Measurements from ENCODE around the gene MEGF6.

Gene MEGF6

DNA sequence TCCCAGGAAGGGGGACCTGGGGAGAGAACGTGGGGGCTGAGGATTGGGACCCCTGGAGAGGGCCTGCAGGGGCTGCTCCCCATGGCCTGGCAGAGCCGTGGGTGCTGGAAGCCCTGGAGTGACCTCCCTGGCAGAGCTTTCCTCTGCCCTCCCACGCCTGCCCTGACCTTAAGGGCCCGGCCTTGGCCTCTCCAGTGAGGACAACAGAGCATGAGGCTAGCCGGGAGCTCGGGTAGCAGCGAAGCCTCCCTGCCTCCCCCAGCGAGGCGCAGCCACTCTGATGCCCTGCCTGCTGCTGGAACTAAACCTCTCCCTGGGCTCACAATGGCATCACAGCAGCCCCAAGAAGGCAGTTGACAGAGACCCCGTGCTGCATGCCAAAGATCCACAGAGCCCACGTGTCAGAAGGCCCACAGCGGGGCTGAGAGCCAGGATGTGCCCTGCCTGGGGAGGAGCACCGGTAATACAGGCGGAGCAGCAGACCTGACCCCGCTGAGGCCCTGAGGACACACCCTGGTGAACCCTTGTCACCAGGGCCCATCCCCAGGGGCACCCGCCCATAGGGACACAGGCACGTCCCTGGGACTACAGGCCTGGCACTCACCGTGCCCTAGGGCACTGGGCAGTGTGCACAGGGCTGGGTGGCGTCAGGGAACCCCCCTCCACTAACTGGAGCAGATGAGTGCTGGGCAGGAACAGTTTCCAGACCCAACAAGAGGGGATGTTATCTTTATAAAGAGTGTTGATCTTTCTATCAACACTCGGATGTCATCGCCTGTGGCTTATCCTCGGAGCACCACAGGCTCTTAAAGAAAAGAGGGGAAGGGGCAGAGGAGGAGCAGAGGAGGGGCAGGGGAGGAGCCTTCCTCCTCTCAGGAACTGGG lies 108.4 kb downstream of the MEGF6 start:
- no peak overlapping the region for H3K27ac ChIP-seq (ENCODE audit: low read length, poor library complexity, severe bottlenecking)
- H4K91ac ChIP-seq (ENCODE audit: low read length) = no peak overlapping the region
- no peak overlapping the region for H3K14ac ChIP-seq (ENCODE audit: low read length in 2 of 2)
- WGBS = 80% methylated on average over 22 of the region's 22 CpGs
- no peak overlapping the region for H2AK5ac ChIP-seq (ENCODE audit: low read length, severe bottlenecking)
- H3K4me2 ChIP-seq (ENCODE audit: low read length, poor library complexity, severe bottlenecking) = no peak overlapping the region
- H3K27me3 ChIP-seq (ENCODE audit: control insufficient read depth in 1 of 2, insufficient read depth in 1 of 2, low read length in 2 of 2) = peaks cover 0 to 32% of the 10 kb centered on the region in 2 experiments
- H3K18ac ChIP-seq (ENCODE audit: low read depth in 1 of 2, low read length in 2 of 2) = no peak overlapping the region
- H2BK12ac ChIP-seq (ENCODE audit: low read length in 2 of 2) = no peak overlapping the region
- no peak overlapping the region for H3K23ac ChIP-seq (ENCODE audit: low read length in 2 of 2)
- no peaks in the 10 kb centered on the region for H3K79me1 ChIP-seq (replicated peaks; ENCODE audit: low read length, poor library complexity, severe bottlenecking)
- DNase-seq = no peak
- no peak overlapping the region for H2BK15ac ChIP-seq (ENCODE audit: low read depth, poor library complexity, severe bottlenecking)
- H3K9me3 ChIP-seq (ENCODE audit: control insufficient read depth, low read length) = no peaks in the 10 kb centered on the region
- H3K36me3 ChIP-seq (ENCODE audit: control insufficient read depth in 1 of 2, insufficient read depth in 2 of 2, low read depth in 1 of 2, low read length in 2 of 2) = peaks cover 0 to 10% of the 10 kb centered on the region in 2 experiments
- H2AFZ ChIP-seq (ENCODE audit: low read depth, low read length) = no peak overlapping the region
- H3K4ac ChIP-seq (ENCODE audit: low read depth in 1 of 2, low read length in 2 of 2) = no peak overlapping the region
- no peak overlapping the region for H4K8ac ChIP-seq (ENCODE audit: low read length)
- H2BK5ac ChIP-seq (ENCODE audit: low read depth, low read length, poor library complexity, severe bottlenecking) = no peak overlapping the region
- H3K4me3 ChIP-seq (ENCODE audit: insufficient read depth in 1 of 2, low read depth in 1 of 2, low read length in 2 of 2) = no peak overlapping the region
- H3K9ac ChIP-seq (ENCODE audit: low read length) = no peak overlapping the region
- H3K4me1 ChIP-seq (ENCODE audit: control insufficient read depth, insufficient read depth, low read depth, low read length) = peaks cover 21% of the 10 kb centered on the region
- H2BK120ac ChIP-seq (ENCODE audit: low read depth, low read length) = no peak overlapping the region

DNA sequence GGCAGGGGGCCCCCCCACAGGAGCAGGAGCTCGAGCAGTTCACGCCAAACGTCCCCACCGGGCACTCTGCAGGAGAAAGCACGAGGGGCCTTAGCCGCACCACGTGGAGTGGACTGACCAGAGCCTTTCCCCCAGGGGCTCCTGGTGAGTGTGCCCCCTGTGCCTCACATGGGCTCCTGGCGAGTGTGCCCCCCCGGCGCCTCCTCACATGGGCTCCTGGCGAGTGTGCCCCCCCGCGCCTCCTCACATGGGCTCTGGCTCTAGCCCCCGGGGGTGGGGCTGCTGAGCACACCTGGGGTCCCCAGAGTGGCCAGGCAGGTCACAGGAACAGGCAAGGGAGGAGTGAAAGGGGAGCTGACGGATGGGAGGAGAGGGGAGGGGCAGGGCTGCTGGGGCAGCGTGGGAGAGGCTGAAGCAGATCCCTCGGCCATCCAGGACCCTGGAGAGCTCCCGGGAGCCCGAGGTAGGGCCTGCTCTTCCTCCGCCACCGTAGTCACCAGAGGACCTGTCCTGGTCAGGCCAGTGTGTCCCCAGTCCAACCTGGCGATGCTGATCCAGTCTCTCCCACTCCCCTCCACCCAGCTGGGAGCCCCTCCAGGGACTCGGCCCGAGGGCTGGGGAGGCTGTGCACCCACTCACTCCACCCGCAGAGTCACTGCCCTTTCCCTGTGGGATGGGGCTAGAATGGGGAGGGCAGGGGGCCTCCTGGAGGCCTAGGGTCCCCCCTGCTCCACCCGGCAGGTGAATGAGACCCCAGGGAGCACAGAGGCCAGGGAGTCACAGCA lies 109.3 kb downstream of the MEGF6 start:
- Histone ChIP-seq H2BK15ac (ENCODE audit: low read depth, poor library complexity, severe bottlenecking) (no peak overlapping the region), H3K14ac (ENCODE audit: low read length in 2 of 2) (no peak overlapping the region), H3K9me3 (ENCODE audit: control insufficient read depth, low read length) (no peaks in the 10 kb centered on the region), H3K4me1 (ENCODE audit: control insufficient read depth, insufficient read depth, low read depth, low read length) (peaks cover 29% of the 10 kb centered on the region), H2BK12ac (ENCODE audit: low read length in 2 of 2) (no peak overlapping the region), H3K27me3 (ENCODE audit: control insufficient read depth in 1 of 2, insufficient read depth in 1 of 2, low read length in 2 of 2) (peaks cover 0 to 27% of the 10 kb centered on the region in 2 experiments), H3K18ac (ENCODE audit: low read depth in 1 of 2, low read length in 2 of 2) (no peak overlapping the region), H2AFZ (ENCODE audit: low read depth, low read length) (no peak overlapping the region), H3K23ac (ENCODE audit: low read length in 2 of 2) (no peak overlapping the region), H2BK5ac (ENCODE audit: low read depth, low read length, poor library complexity, severe bottlenecking) (no peak overlapping the region), H2BK120ac (ENCODE audit: low read depth, low read length) (no peak overlapping the region), H4K8ac (ENCODE audit: low read length) (no peak overlapping the region), H3K4me2 (ENCODE audit: low read length, poor library complexity, severe bottlenecking) (no peak overlapping the region), H3K4ac (ENCODE audit: low read depth in 1 of 2, low read length in 2 of 2) (no peak overlapping the region), H2AK5ac (ENCODE audit: low read length, severe bottlenecking) (no peak overlapping the region), H3K4me3 (ENCODE audit: insufficient read depth in 1 of 2, low read depth in 1 of 2, low read length in 2 of 2) (no peak overlapping the region), H4K91ac (ENCODE audit: low read length) (no peak overlapping the region), H3K36me3 (ENCODE audit: control insufficient read depth in 1 of 2, insufficient read depth in 2 of 2, low read depth in 1 of 2, low read length in 2 of 2) (peaks cover 0 to 10% of the 10 kb centered on the region in 2 experiments), H3K79me1 (replicated peaks; ENCODE audit: low read length, poor library complexity, severe bottlenecking) (no peaks in the 10 kb centered on the region), H3K27ac (ENCODE audit: low read length, poor library complexity, severe bottlenecking) (no peak overlapping the region), H3K9ac (ENCODE audit: low read length) (no peak overlapping the region)
- 60% methylated on average over 24 of the region's 26 CpGs for WGBS
- peak; percentile 42 for DNase-seq

DNA sequence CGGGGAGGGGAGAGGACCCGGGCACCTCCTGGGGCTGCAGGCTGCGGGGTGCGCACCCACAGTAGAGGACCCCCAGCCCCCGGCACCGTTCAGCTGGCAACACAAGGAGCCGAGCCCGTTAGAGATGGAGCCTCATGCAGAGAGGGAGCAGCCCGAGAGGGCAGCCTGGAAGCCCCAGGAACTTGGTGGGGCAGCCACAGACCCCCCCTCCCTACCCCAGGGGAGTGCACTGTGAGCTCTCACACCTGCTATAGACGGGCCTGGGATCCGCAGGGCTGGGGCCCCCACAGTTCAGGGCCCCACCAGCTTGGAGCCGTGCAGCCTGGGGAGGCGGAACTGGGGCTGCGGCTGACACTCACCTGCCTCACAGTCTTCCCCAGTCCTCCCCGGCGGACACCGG lies 109.9 kb downstream of the MEGF6 start:
- Histone ChIP-seq H2BK15ac (ENCODE audit: low read depth, poor library complexity, severe bottlenecking) (no peak overlapping the region), H2AK5ac (ENCODE audit: low read length, severe bottlenecking) (no peak overlapping the region), H2BK120ac (ENCODE audit: low read depth, low read length) (no peak overlapping the region), H3K9ac (ENCODE audit: low read length) (no peak overlapping the region), H3K79me1 (replicated peaks; ENCODE audit: low read length, poor library complexity, severe bottlenecking) (no peaks in the 10 kb centered on the region), H3K27me3 (ENCODE audit: control insufficient read depth in 1 of 2, insufficient read depth in 1 of 2, low read length in 2 of 2) (peaks cover 0 to 21% of the 10 kb centered on the region in 2 experiments), H3K4me3 (ENCODE audit: insufficient read depth in 1 of 2, low read depth in 1 of 2, low read length in 2 of 2) (no peak overlapping the region), H2BK12ac (ENCODE audit: low read length in 2 of 2) (no peak overlapping the region), H2AFZ (ENCODE audit: low read depth, low read length) (no peak overlapping the region), H3K14ac (ENCODE audit: low read length in 2 of 2) (no peak overlapping the region), H3K36me3 (ENCODE audit: control insufficient read depth in 1 of 2, insufficient read depth in 2 of 2, low read depth in 1 of 2, low read length in 2 of 2) (peaks cover 0 to 10% of the 10 kb centered on the region in 2 experiments), H3K4me2 (ENCODE audit: low read length, poor library complexity, severe bottlenecking) (no peak overlapping the region), H2BK5ac (ENCODE audit: low read depth, low read length, poor library complexity, severe bottlenecking) (no peak overlapping the region), H3K23ac (ENCODE audit: low read length in 2 of 2) (no peak overlapping the region), H3K18ac (ENCODE audit: low read depth in 1 of 2, low read length in 2 of 2) (no peak overlapping the region), H3K4me1 (ENCODE audit: control insufficient read depth, insufficient read depth, low read depth, low read length) (peaks cover 35% of the 10 kb centered on the region), H4K91ac (ENCODE audit: low read length) (no peak overlapping the region), H4K8ac (ENCODE audit: low read length) (no peak overlapping the region), H3K9me3 (ENCODE audit: control insufficient read depth, low read length) (no peaks in the 10 kb centered on the region), H3K4ac (ENCODE audit: low read depth in 1 of 2, low read length in 2 of 2) (no peak overlapping the region), H3K27ac (ENCODE audit: low read length, poor library complexity, severe bottlenecking) (no peak overlapping the region)
- DNase-seq = no peak
- WGBS = 79% methylated on average over 15 of the region's 17 CpGs

DNA sequence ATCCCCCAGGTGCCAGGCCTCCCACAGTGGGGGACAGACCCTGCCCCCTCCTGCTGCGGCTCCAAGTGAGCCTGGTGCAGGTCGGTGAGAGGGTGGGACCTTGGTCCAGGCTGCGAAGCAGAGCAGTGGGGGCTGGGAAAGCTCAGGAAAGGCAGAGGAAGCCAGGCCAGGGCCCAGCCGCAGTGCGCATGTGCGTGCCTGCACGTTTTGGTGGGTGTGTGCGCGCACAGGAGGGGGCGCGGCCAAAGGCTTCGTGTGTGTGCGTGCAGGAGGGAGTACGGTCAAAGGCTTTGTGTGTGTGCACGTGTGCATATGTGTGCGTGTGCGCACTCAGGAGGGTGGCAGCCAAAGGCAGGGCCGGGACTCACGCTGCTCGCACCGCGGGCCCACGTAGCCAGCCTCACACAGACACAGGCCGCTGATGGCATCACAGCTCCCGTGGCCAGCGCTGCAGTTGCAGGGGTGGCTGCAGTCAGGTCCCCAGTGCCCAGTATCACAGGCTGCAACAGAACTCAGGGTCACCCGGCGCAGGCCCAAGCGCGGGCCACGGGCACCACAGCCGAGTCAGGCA lies 111.0 kb downstream of the MEGF6 start:
- H3K36me3 ChIP-seq (ENCODE audit: control insufficient read depth in 1 of 2, insufficient read depth in 2 of 2, low read depth in 1 of 2, low read length in 2 of 2) = peaks cover 0 to 10% of the 10 kb centered on the region in 2 experiments
- no peak overlapping the region for H2BK12ac ChIP-seq (ENCODE audit: low read length in 2 of 2)
- H3K27ac ChIP-seq (ENCODE audit: low read length, poor library complexity, severe bottlenecking) = no peak overlapping the region
- no peaks in the 10 kb centered on the region for H3K9me3 ChIP-seq (ENCODE audit: control insufficient read depth, low read length)
- no peak overlapping the region for H3K23ac ChIP-seq (ENCODE audit: low read length in 2 of 2)
- H2AK5ac ChIP-seq (ENCODE audit: low read length, severe bottlenecking) = no peak overlapping the region
- no peak overlapping the region for H3K4me3 ChIP-seq (ENCODE audit: insufficient read depth in 1 of 2, low read depth in 1 of 2, low read length in 2 of 2)
- no peak overlapping the region for H3K4ac ChIP-seq (ENCODE audit: low read depth in 1 of 2, low read length in 2 of 2)
- no peak overlapping the region for H2BK5ac ChIP-seq (ENCODE audit: low read depth, low read length, poor library complexity, severe bottlenecking)
- no peak overlapping the region for H4K91ac ChIP-seq (ENCODE audit: low read length)
- H2AFZ ChIP-seq (ENCODE audit: low read depth, low read length) = no peak overlapping the region
- no peak overlapping the region for H3K18ac ChIP-seq (ENCODE audit: low read depth in 1 of 2, low read length in 2 of 2)
- H4K8ac ChIP-seq (ENCODE audit: low read length) = no peak overlapping the region
- H3K14ac ChIP-seq (ENCODE audit: low read length in 2 of 2) = no peak overlapping the region
- no peak overlapping the region for H2BK15ac ChIP-seq (ENCODE audit: low read depth, poor library complexity, severe bottlenecking)
- no peak overlapping the region for H2BK120ac ChIP-seq (ENCODE audit: low read depth, low read length)
- no peak overlapping the region for H3K4me2 ChIP-seq (ENCODE audit: low read length, poor library complexity, severe bottlenecking)
- H3K79me1 ChIP-seq (replicated peaks; ENCODE audit: low read length, poor library complexity, severe bottlenecking) = no peaks in the 10 kb centered on the region
- no peak for DNase-seq
- peaks cover 0 to 15% of the 10 kb centered on the region in 2 experiments for H3K27me3 ChIP-seq (ENCODE audit: control insufficient read depth in 1 of 2, insufficient read depth in 1 of 2, low read length in 2 of 2)
- WGBS = 91% methylated on average over 32 of the region's 32 CpGs
- no peak overlapping the region for H3K9ac ChIP-seq (ENCODE audit: low read length)
- peaks cover 46% of the 10 kb centered on the region for H3K4me1 ChIP-seq (ENCODE audit: control insufficient read depth, insufficient read depth, low read depth, low read length)
